HG03558 (cell line): ENCODE data around the gene LRPPRC.

Source experiments
- ATAC-seq: cut with Tn5 transposase; IDR thresholded peaks from one replicate; pipeline ENCODE4 v1.9.1; 2021; ENCODE audit warnings: moderate number of reproducible peaks; ENCODE audit not compliant: unreplicated experiment; ENCODE audit errors: extremely low read depth

Gene LRPPRC

GRCh38 chr2:43877782-43878464 lies 117.9 kb downstream of the LRPPRC start:
- ATAC-seq, result no peak

- no peak for ATAC-seq
Measured at GRCh38 chr2:43874776-43875451, 120.9 kb downstream of the LRPPRC start.

- no peak for ATAC-seq
Measured at GRCh38 chr2:43872151-43872550, 123.6 kb downstream of the LRPPRC start.

- ATAC-seq, result no peak
Measured at GRCh38 chr2:43855292-43855691, 140.5 kb downstream of the LRPPRC start.

- no peak for ATAC-seq
Measured at GRCh38 chr2:43854671-43855070, 141.1 kb downstream of the LRPPRC start.

GRCh38 chr2:43853141-43854081 lies 142.4 kb downstream of the LRPPRC start:
- ATAC-seq, result no peak

- ATAC-seq, result no peak
Measured at GRCh38 chr2:43852196-43852730, 143.5 kb downstream of the LRPPRC start.

- no peak for ATAC-seq
Measured at GRCh38 chr2:43851011-43851980, 144.5 kb downstream of the LRPPRC start.

GRCh38 chr2:43848214-43848613 lies 147.6 kb downstream of the LRPPRC start:
- no peak for ATAC-seq

GRCh38 chr2:43846140-43846793 lies 149.5 kb downstream of the LRPPRC start:
- no peak for ATAC-seq

- no peak for ATAC-seq
Measured at GRCh38 chr2:43845181-43845580, 150.6 kb downstream of the LRPPRC start.

- no peak for ATAC-seq
Measured at GRCh38 chr2:43842866-43843226, 152.9 kb downstream of the LRPPRC start.

GRCh38 chr2:43841949-43842865 lies 153.6 kb downstream of the LRPPRC start:
- ATAC-seq, result no peak

GRCh38 chr2:43840965-43841364 lies 154.8 kb downstream of the LRPPRC start:
- ATAC-seq, result no peak

- no peak for ATAC-seq
Measured at GRCh38 chr2:43839776-43840564, 155.8 kb downstream of the LRPPRC start.

GRCh38 chr2:43838560-43839267 lies 157.1 kb downstream of the LRPPRC start, which contains the start of the genes ABCG5 and ABCG8:
TSS of gene ABCG5 (minus strand) at chr2:43838839. CDS start at chr2:43838679, 160 bp downstream.
TSS of gene ABCG8 (plus strand) at chr2:43838971. CDS start at chr2:43839054, 83 bp downstream.
- ATAC-seq, result no peak
